ENCODE measurements around the gene ITGA2.
A peak's percentile ranks its signal among the peaks of the same experiment; 100 is the strongest.

ITGA2 gene

DNA sequence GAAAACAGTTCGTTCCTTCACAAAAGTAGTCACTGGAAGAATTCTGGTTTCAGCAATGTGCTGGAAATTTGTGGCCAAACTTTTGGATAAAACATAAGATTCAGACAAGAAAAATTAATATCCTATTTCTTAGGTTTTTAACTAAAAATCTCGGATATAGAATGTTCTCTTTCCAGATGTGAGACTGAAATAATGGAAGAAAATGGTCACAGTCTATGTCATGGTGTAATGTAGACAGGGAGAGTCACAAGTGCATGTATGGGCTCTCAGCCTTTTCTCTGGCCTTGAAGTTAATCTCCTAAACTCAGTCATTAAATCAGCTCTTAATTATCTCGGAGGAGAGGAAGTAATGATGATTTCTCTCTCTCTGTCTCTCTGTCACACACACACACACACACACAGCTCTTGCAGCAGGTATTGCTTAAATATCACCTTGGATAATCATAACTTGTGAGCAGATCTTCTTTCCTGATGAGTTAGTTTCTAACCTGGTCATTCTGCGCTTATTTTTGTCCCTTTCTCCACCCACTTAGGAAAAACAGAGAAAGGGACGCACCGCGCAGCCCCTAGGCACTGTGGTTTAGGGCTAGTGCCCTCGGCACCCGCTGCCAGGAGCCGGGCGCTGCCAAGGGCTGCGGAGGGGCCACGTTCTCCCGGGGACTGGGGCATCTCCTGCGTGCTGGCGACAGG, 672 bp upstream of the ITGA2 start:
- DNase-seq (ENCODE audit: low spot score): no peak

GRCh38 chr5:52989781-52990527, 802 bp downstream of the ITGA2 start:
- DNase-seq (ENCODE audit: low spot score): peak; percentile 73

- DNase-seq (ENCODE audit: low spot score): no peak
Measured at GRCh38 chr5:52990528-52990925, 1.4 kb downstream of the ITGA2 start.

- DNase-seq (ENCODE audit: low spot score): no peak
Measured at GRCh38 chr5:52993367-52993766, 4.2 kb downstream of the ITGA2 start.

DNA sequence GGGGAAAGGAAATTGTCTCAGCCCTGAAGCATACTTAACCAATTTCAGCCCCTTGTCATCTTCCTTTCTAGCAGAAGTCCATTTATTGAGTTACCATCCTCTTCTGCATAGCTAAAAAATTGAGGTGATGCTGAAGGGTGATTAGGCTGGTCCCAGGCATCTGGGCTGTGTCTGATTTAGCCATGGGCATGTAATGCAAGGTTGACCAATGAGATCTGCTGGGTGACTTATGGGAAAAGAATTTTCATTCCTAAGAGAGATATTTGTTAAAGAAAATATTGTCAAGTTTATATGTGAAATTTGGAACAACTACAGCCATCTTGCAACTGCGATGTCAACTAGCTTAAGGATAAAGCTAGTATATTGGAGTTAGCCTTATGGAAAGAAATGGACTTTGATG, 5.1 kb downstream of the ITGA2 start:
- DNase-seq (ENCODE audit: low spot score): no peak

DNA sequence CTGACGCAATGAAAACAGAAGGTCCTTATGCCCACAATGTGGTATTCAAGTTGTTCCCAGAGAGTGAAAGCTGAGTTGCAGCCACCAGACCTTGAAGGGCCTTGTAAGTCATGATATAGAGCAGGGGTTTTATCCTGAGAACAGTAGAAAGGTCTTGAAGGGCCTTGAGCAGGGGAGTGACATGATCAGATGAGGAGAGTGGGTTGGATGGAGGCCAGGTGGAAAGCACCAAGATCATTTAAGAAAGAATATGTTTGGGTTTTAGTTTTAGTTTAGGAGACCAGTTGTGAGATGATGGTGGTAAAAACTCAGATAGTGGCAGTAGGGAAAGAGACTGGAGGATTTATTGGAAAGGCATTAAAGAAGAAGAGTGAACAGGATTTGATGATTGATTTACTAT, 5.9 kb downstream of the ITGA2 start:
- no peak for DNase-seq (ENCODE audit: low spot score)

GRCh38 chr5:52995914-52996313, 6.8 kb downstream of the ITGA2 start:
- DNase-seq (ENCODE audit: low spot score): no peak

DNA sequence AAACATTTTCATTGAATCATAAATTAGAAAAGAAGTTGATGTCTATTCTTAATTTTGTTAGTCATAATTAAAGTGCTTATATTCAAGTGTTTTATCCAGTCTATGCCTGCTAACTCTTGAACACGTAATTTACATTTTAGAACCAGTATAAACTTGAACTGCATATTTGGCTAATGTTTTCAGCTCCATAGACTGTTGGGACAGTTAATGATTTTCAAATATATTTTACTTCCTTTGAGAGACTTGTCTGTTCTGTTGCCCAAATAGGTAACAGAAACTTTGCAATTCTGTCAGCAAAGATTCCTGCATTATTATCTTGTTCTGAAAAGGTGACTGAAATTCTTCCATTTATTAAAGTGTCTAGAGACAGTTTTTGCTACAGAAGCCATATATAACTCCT, 7.8 kb downstream of the ITGA2 start:
- DNase-seq (ENCODE audit: low spot score): no peak

- DNase-seq (ENCODE audit: low spot score): peak; percentile 97
Measured at GRCh38 chr5:52997424-52997823, 8.3 kb downstream of the ITGA2 start.

DNA sequence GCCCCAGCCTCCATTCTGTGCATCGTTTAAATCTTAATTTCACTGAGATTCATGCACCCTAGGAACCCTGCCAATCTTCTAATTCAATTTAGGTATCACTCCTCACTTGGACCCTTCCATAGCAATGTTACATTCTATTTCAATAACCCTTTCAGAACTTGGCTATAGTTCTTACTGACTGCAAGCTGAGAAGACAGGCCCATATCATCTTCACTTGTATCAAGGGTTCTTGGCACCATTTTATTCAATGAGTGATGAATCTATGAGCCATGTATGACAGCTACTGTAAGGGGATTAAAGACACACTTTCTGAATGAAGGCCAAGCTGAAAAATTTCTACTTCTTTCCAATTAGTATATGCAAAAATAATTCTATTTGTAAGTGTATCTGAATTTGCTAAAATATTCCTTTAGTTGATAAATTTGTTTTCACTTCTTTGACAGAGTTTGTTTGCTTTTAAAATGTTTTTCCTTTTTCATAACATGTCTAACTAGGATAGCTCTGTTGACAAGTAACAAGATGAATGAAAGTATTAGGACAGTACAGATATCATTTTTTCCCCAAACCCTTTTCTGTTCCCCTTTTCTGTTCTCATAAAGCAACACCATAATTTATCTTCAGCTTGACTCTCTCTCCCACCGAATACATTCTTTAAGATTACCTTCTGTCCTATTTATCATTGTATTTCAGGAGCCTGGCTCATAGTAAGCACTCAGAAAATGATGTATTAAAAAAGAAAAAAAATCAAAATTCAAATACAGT, 9.6 kb downstream of the ITGA2 start:
- no peak for DNase-seq (ENCODE audit: low spot score)

DNA sequence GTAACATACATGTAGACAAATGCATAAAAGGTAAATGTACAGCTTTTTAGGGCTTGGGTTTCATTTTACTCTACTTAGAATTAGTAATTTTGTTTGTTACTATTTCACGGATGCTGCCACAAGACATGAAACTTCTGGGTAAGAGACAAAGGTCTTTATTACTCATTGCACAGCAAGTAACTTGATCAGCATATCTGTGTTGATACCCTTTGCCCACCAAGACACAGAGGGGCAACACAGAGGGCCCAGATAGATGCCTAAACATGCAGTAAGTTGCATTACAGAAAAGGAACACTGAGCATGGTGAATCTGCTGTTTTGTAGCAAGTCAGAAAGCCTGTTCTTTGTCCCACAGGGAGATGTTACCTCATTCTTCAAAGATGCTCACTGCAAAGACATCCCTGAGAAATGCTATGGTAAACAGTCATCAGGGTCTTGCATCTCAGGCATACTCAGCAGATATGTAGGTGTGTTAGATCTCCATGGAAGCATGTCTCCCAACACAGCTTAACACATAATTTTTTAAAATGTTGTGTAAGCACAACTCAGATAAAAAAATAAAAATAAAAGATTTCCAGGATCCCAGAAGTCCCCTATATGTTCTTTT, 10.3 kb downstream of the ITGA2 start:
- DNase-seq (ENCODE audit: low spot score): no peak

DNA sequence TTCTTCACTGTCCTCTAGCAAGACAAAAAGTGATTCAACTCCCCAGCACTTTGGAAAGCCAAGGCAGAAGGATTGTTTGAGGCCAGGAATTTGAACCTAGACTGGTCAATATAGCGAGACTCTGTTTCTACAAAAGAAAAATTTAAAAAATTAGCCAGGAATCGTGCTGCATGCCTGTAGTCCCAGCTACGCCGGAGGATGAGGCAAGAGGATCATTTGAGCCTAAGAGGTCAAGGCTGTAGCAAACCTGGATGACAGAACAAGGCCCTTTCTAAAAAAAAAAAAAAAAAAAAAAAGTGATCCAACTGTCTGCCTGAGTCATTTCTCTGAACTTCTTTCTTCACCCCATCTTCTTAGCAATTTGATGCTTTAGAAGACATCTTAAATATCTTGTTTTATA, 12.4 kb downstream of the ITGA2 start:
- DNase-seq (ENCODE audit: low spot score): no peak

GRCh38 chr5:53002491-53002890, 13.3 kb downstream of the ITGA2 start:
- no peak for DNase-seq (ENCODE audit: low spot score)

- DNase-seq (ENCODE audit: low spot score): no peak
Measured at GRCh38 chr5:53003144-53003543, 14.0 kb downstream of the ITGA2 start.

GRCh38 chr5:53006911-53007890, 18.0 kb downstream of the ITGA2 start:
- DNase-seq (ENCODE audit: low spot score): no peak

DNA sequence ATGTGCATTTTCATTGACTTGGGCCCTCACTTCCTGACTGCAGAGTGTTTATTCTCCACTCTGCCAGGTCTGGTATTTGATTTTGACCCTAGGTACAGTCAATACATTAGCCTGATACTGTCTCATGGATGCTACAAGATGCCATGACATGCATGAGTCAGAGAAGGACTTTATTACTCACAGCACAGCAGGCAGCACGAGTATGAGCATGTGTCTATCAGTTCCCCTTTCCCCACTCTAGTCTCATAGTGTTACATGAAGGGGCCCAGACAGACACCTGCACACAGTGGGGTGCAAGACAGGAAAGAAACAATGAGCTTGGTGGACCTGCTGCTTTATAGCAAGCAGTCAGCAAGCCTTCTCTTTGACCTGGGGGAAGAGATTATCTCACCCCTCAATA, 19.6 kb downstream of the ITGA2 start:
- no peak for DNase-seq (ENCODE audit: low spot score)

GRCh38 chr5:53009816-53010215, 20.7 kb downstream of the ITGA2 start:
- DNase-seq (ENCODE audit: low spot score): no peak

DNA sequence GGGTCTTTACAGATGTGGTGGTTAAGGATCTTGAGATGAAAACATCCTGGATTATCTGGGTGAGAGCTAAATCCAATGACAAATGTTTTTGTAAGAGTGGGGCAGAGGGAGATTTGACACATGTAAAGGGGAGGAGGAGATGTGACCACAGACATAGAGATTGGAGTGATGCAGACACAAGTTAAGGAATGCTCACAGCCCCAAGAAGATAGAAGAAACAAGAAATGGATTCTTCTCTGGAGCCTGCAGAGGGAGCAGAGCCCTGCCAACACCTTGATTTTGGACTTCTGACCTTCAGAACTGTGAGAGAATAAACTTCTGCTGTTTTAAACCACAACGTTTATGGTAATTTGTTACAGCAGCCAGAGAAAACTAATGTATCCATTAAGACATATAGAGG, 21.7 kb downstream of the ITGA2 start:
- no peak for DNase-seq (ENCODE audit: low spot score)

- no peak for DNase-seq (ENCODE audit: low spot score)
Measured at GRCh38 chr5:53011233-53011632, 22.1 kb downstream of the ITGA2 start.

- DNase-seq (ENCODE audit: low spot score): no peak
Measured at GRCh38 chr5:53013857-53014256, 24.7 kb downstream of the ITGA2 start.

GRCh38 chr5:53017383-53017782, 28.2 kb downstream of the ITGA2 start:
- DNase-seq (ENCODE audit: low spot score): peak; percentile 69

All from putamen (tissue), 1 donor.